Stomach (tissue), 4 donors: Measurements from ENCODE around the gene BBS10.

Experiments used
- POLR2A ChIP-seq, 4 donors: fragments of 450-650 bp; IDR thresholded peaks; one replicate each; pipeline ENCODE4 v1.6.1; 2016; ENCODE audit warnings: antibody characterized with exemption in 4 of 4, control low read depth in 2 of 4, mild to moderate bottlenecking in 1 of 4, moderate library complexity in 1 of 4
- POLR2AphosphoS5 ChIP-seq, 3 donors: sonication (generic); formaldehyde crosslinking; IDR thresholded peaks; one replicate each; pipeline ENCODE4 v1.6.1; 2016; ENCODE audit warnings: antibody characterized with exemption in 3 of 3
- TF ChIP-seq, protein P1 (sequence below), 7 experiments: fragments of 450-650 bp in 4 of 7; fragments of 200-600 bp in 3 of 7; sonication (generic) in 3 of 7; IDR thresholded peaks; one replicate each; pipeline ENCODE4 v1.5.1; 2016 to 2019; ENCODE audit warnings: antibody characterized with exemption in 7 of 7, control low read depth in 2 of 7, mild to moderate bottlenecking in 1 of 7

DNA sequence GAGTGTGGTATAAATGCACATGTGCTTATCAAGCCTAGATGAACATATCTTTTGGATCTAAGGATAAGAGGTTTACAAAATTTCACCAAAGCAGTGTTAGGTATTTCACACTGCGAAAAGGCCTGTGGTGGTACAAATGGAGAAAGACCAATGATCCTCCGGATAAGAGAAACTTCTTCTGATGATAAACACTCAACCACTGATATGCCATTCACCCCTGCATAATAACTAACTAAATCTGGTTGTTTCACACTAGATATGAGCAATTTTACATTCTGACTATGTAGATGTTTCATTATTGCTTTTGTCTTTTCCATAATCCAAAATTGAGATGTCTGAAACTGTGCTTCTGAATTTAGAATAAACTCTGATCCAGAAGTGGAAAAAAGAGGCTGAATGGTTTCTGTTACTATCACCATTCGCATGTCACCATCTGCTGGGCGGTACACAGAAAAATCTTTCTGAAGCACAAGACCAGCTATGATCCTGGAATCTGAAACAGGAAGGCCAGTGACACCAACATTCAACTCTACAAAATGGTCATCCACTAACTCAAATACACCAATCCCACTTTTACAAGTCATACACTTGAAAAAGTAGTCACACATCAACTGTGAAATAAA, 1.3 kb downstream of the BBS10 start:
- TF ChIP-seq, protein P1, sequence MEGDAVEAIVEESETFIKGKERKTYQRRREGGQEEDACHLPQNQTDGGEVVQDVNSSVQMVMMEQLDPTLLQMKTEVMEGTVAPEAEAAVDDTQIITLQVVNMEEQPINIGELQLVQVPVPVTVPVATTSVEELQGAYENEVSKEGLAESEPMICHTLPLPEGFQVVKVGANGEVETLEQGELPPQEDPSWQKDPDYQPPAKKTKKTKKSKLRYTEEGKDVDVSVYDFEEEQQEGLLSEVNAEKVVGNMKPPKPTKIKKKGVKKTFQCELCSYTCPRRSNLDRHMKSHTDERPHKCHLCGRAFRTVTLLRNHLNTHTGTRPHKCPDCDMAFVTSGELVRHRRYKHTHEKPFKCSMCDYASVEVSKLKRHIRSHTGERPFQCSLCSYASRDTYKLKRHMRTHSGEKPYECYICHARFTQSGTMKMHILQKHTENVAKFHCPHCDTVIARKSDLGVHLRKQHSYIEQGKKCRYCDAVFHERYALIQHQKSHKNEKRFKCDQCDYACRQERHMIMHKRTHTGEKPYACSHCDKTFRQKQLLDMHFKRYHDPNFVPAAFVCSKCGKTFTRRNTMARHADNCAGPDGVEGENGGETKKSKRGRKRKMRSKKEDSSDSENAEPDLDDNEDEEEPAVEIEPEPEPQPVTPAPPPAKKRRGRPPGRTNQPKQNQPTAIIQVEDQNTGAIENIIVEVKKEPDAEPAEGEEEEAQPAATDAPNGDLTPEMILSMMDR (IDR thresholded peaks at IDR 0.05): no peak
- TF ChIP-seq POLR2AphosphoS5 (IDR thresholded peaks at IDR 0.05) (no peak), POLR2A (IDR thresholded peaks at IDR 0.05) (no peak)
